CD14-positive monocyte (primary cell): ENCODE measurements around the gene ITGB2. TPM values are rescaled to one million over a fixed set of nuclear protein-coding genes. Genes with fewer than 3 reads are reported as not detected.

Source experiments
- DNase-seq, 3 donors: peaks; one replicate each; pipeline ENCODE4 v3.0.0-alpha.2; 2011 to 2022
- H2AFZ ChIP-seq: 2 replicates; pipeline ENCODE4 v1.6.0; 2012; ENCODE audit warnings: mild to moderate bottlenecking, low read depth, low read length, inconsistent platforms; ENCODE audit not compliant: insufficient read depth, poor library complexity, severe bottlenecking
- H3K27ac ChIP-seq, 2 donors: 1 replicate in 1 of 2; 2 replicates in 1 of 2; pipeline ENCODE4 v1.5.1; 2012 to 2013; ENCODE audit warnings: low read length in 2 of 2, control low read depth in 1 of 2, inconsistent platforms in 1 of 2, low read depth in 1 of 2, mild to moderate bottlenecking in 1 of 2
- H3K27me3 ChIP-seq, 2 donors: one replicate each; pipeline versions ENCODE4 v1.6.0 to v1.6.1; 2011 to 2013; ENCODE audit warnings: low read length in 2 of 2; ENCODE audit not compliant: control insufficient read depth in 2 of 2, insufficient read depth in 2 of 2
- H3K36me3 ChIP-seq, 2 donors: replicated peaks in 1 of 2; 1 replicate in 1 of 2; 2 replicates in 1 of 2; pipeline versions ENCODE4 v1.5.1 to v1.6.1; 2012 to 2013; ENCODE audit warnings: low read length in 2 of 2, control low read depth in 1 of 2, inconsistent platforms in 1 of 2, mild to moderate bottlenecking in 1 of 2; ENCODE audit not compliant: insufficient read depth in 2 of 2, control insufficient read depth in 1 of 2
- H3K4me1 ChIP-seq, 2 donors: 1 replicate in 1 of 2; 2 replicates in 1 of 2; pipeline versions ENCODE4 v1.5.1 to v1.6.1; 2012 to 2013; ENCODE audit warnings: low read length in 2 of 2, control low read depth in 1 of 2, inconsistent platforms in 1 of 2, mild to moderate bottlenecking in 1 of 2, moderate library complexity in 1 of 2; ENCODE audit not compliant: insufficient read depth in 2 of 2, control insufficient read depth in 1 of 2
- H3K4me2 ChIP-seq: replicated peaks from 2 replicates; pipeline ENCODE3; 2012; ENCODE audit warnings: low read length, moderate library complexity, mild to moderate bottlenecking; ENCODE audit not compliant: poor library complexity, severe bottlenecking; ENCODE audit errors: extremely low read depth
- H3K4me3 ChIP-seq, 3 experiments: fragments of 200-600 bp in 1 of 3; sonication (generic) in 1 of 3; replicated peaks in 1 of 3; 1 replicate in 2 of 3; 2 replicates in 1 of 3; pipeline ENCODE4 v1.5.1; 2011 to 2013; ENCODE audit warnings: low read length in 3 of 3, mild to moderate bottlenecking in 3 of 3, control low read depth in 2 of 3, low read depth in 2 of 3, inconsistent platforms in 1 of 3, moderate library complexity in 1 of 3
- H3K79me2 ChIP-seq: 2 replicates; pipeline ENCODE4 v1.6.0; 2012; ENCODE audit warnings: mild to moderate bottlenecking, control low read depth, inconsistent platforms, low read length, moderate library complexity; ENCODE audit not compliant: insufficient read depth
- H3K9ac ChIP-seq: 2 replicates; pipeline ENCODE4 v1.6.0; 2017; ENCODE audit warnings: low read length, mild to moderate bottlenecking; ENCODE audit not compliant: insufficient read depth, poor library complexity, severe bottlenecking
- H3K9me3 ChIP-seq, 2 donors: replicated peaks in 1 of 2; 1 replicate in 1 of 2; 2 replicates in 1 of 2; pipeline versions ENCODE4 v1.5.1 to v1.6.1; 2012 to 2013; ENCODE audit warnings: low read length in 2 of 2, control low read depth in 1 of 2; ENCODE audit not compliant: control insufficient read depth in 1 of 2, insufficient read depth in 1 of 2
- H4K20me1 ChIP-seq: 2 replicates; pipeline ENCODE4 v1.6.0; 2012; ENCODE audit warnings: mild to moderate bottlenecking, low read length, control low read depth, moderate library complexity; ENCODE audit not compliant: insufficient read depth
- H3K27ac Mint-ChIP-seq, 7 donors: one replicate each; pipeline ENCODE4 v1.8.0; 2020; ENCODE audit warnings: mild to moderate bottlenecking in 7 of 7, mixed read lengths in 7 of 7, moderate library complexity in 6 of 7, inconsistent platforms in 2 of 7
- H3K27me3 Mint-ChIP-seq, 3 donors: one replicate each; pipeline ENCODE4 v1.8.0; 2021 to 2022; ENCODE audit warnings: low read depth in 3 of 3, mild to moderate bottlenecking in 3 of 3, mixed read lengths in 3 of 3, moderate library complexity in 3 of 3, inconsistent platforms in 1 of 3
- H3K36me3 Mint-ChIP-seq, 2 donors: one replicate each; pipeline ENCODE4 v1.8.0; 2020; ENCODE audit warnings: mixed read lengths in 2 of 2, inconsistent platforms in 1 of 2, mild to moderate bottlenecking in 1 of 2
- H3K4me1 Mint-ChIP-seq: one replicate; pipeline ENCODE4 v1.8.0; 2020; ENCODE audit warnings: mild to moderate bottlenecking, mixed read lengths
- H3K4me3 Mint-ChIP-seq, 2 donors: one replicate each; pipeline ENCODE4 v1.8.0; 2020; ENCODE audit warnings: mild to moderate bottlenecking in 2 of 2, mixed read lengths in 2 of 2, moderate library complexity in 1 of 2
- H3K9me3 Mint-ChIP-seq, 7 donors: one replicate each; pipeline ENCODE4 v1.8.0; 2020 to 2022; ENCODE audit warnings: mixed read lengths in 7 of 7, mild to moderate bottlenecking in 6 of 7, moderate library complexity in 6 of 7, inconsistent platforms in 2 of 7
- CTCF ChIP-seq: fragments of 200-600 bp; IDR thresholded peaks from one replicate; pipeline ENCODE4 v1.8.0; 2022; ENCODE audit warnings: antibody characterized with exemption, mild to moderate bottlenecking
- WGBS: methylation state at CpG from one replicate; pipeline ENCODE4 v1.1.5; 2013; ENCODE audit warnings: missing lambda C conversion rate; ENCODE audit not compliant: insufficient coverage; 5-methylcytosine and 5-hydroxymethylcytosine counted together
- intact Hi-C, 2 donors: fragments of 100-400 bp; cut with micrococcal nuclease; formaldehyde crosslinking; loops; one replicate each; pipeline versions ENCODE4 v1.15.0 to v1.15.1; 2023
- polyA plus RNA-seq, 3 donors: library from polyadenylated mRNA; depleted of rRNA in 1 of 3; unstranded in 2 of 3; stranded (reverse) in 1 of 3; fragments of 300-500 nt in 2 of 3; fragments of >200 nt in 1 of 3; fragmentation: Illumina TruSeq in 2 of 3; gene quantifications; 1 replicate in 2 of 3; 2 replicates in 1 of 3; pipeline ENCODE4 v1.2.3, GENCODE V29; 2012 to 2021

ITGB2 gene
- polyA plus RNA-seq, 3 donors: 1,470 to 1,628 (median 1,602) TPM

GRCh38 chr21:44891631-44892031 is 29.1 kb downstream of the ITGB2 start:
- Histone ChIP-seq H3K36me3 (peaks cover 95 to 98% of the 10 kb centered on the region in 2 donors), H3K27me3 (no peaks in the 10 kb centered on the region), H3K4me1 (peaks cover 1 to 21% of the 10 kb centered on the region in 2 donors), H3K9ac (no peak overlapping the region), H3K4me2 (no peak overlapping the region), H3K4me3 (no peak overlapping the region), H3K79me2 (peaks cover 71% of the 10 kb centered on the region), H4K20me1 (peaks cover 99% of the 10 kb centered on the region), H3K9me3 (no peaks in the 10 kb centered on the region), H2AFZ (no peak overlapping the region), H3K27ac (peak overlapping the region in 1 of 2 donors; percentile 34)
- Mint-ChIP-seq H3K36me3 (peaks cover 64 to 94% of the 10 kb centered on the region in 2 donors), H3K4me1 (peaks cover 10% of the 10 kb centered on the region), H3K4me3 (no peak overlapping the region), H3K27me3 (no peaks in the 10 kb centered on the region), H3K9me3 (peaks cover 0 to 2% (median 0%) of the 10 kb centered on the region in 7 donors), H3K27ac (peak overlapping the region in 1 of 7 donors; percentile 50)
- TF ChIP-seq CTCF: no peak
- DNase-seq: no peak
- intact Hi-C loops: no loop called here
- 100% methylated on average over 13 of the region's 15 CpGs for WGBS

DNA sequence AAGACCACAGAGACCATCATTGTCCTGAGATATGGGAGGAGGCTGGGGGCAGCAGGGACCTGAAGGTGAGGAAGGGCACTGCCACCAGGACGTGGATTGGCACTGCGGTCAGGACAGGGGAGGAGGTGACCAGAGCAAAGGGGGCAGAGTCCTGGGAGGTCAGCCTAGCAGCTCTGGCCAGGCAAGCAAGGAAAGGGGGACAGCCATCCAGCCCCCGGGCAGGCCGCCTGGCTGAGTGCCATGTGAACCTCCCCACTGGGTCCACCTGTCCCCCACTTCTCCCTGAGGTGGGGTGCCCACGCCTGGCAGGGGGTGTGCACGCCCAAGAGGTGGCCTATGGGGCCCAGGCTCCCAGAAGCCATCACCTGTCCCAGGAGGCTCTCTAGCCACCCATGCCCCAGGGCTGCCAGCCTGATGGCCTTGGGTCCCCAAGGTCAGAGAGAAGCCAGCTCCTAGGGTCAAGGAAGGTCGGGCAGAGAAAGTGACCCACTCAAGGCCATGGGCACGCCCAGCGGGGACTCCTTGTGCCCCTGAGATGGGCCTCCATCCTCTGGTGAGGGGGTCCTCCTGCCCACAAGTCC is 29.6 kb downstream of the ITGB2 start:
- H3K79me2 ChIP-seq: peaks cover 65% of the 10 kb centered on the region
- H4K20me1 ChIP-seq: peaks cover 99% of the 10 kb centered on the region
- no peaks in the 10 kb centered on the region for H3K9me3 ChIP-seq
- 92% methylated on average over 8 of the region's 9 CpGs for WGBS
- H3K27ac ChIP-seq: peak overlapping the region; percentile 13 to 34
- no peaks in the 10 kb centered on the region for H3K27me3 ChIP-seq
- Mint-ChIP-seq H3K27me3 (no peaks in the 10 kb centered on the region), H3K9me3 (peaks cover 0 to 2% (median 0%) of the 10 kb centered on the region in 7 donors), H3K36me3 (peaks cover 66 to 94% of the 10 kb centered on the region in 2 donors), H3K4me1 (peaks cover 11% of the 10 kb centered on the region), H3K4me3 (no peak overlapping the region), H3K27ac (peak overlapping the region in 3 of 7 donors; percentile 49 to 84 (median 78))
- no peak overlapping the region for H2AFZ ChIP-seq
- no peak overlapping the region for H3K4me2 ChIP-seq
- no peak for TF ChIP-seq CTCF
- intact Hi-C loops: no loop called here
- H3K4me3 ChIP-seq: no peak overlapping the region
- DNase-seq: no peak
- H3K4me1 ChIP-seq: peaks cover 0 to 21% of the 10 kb centered on the region in 2 donors
- H3K9ac ChIP-seq: no peak overlapping the region
- H3K36me3 ChIP-seq: peaks cover 95 to 98% of the 10 kb centered on the region in 2 donors
